ENCODE results near the gene UBR2. TPM values are rescaled to one million over a fixed set of nuclear protein-coding genes. Genes with fewer than 3 reads are reported as not detected.

UBR2 gene
- total and polyA plus RNA-seq, 9 of the 15 experiments (the other 6 are each of a cell fraction or from before 2014, with no cell fraction given) = 9.1 to 38.9 (median 23.4) TPM

GRCh38 chr6:42569102-42570028 is 5.5 kb downstream of the UBR2 start (continued):
- no peak for TF ChIP-seq ZBTB5 (IDR thresholded peaks at IDR 0.05)
- 0 out of 2 replicates have a peak, but pooled peaks have one; percentile 45 for TF ChIP-seq POLR2H (tag; IDR thresholded peaks at IDR 0.05; ENCODE audit: low read depth)
- TF ChIP-seq CHCHD3 (CRISPR knock-in tag; IDR thresholded peaks at IDR 0.05) = no peak
- TF ChIP-seq ZNF24 (IDR thresholded peaks at IDR 0.05) = no peak
- TF ChIP-seq TCF7L2 (IDR thresholded peaks at IDR 0.05; ENCODE audit: low read depth, low read length) = no peak
- no peak for TF ChIP-seq GTF2F1 (IDR thresholded peaks at IDR 0.05; ENCODE audit: low read depth, low read length)
- TF ChIP-seq ZNF212 (CRISPR knock-in tag; IDR thresholded peaks at IDR 0.05) = 0 out of 2 replicates have a peak, but pooled peaks have one; percentile 21
- TF ChIP-seq NKRF (IDR thresholded peaks at IDR 0.05; ENCODE audit: borderline replicate concordance) = no peak
- no peak for TF ChIP-seq ZNF280B (CRISPR knock-in tag; IDR thresholded peaks at IDR 0.05)
- 0 out of 4 replicates have a peak, but pooled peaks of 1 of the 2 experiments have one; percentile 29 for TF ChIP-seq TEAD1 (CRISPR knock-in tag; IDR thresholded peaks at IDR 0.05)
- TF ChIP-seq ZNF75A (CRISPR knock-in tag; IDR thresholded peaks at IDR 0.05) = no peak
- TF ChIP-seq ZBTB33 (CRISPR knock-in tag; IDR thresholded peaks at IDR 0.05) = no peak
- TF ChIP-seq CBX3 (IDR thresholded peaks at IDR 0.05; ENCODE audit: borderline replicate concordance in 1 of 2, low read length in 2 of 2) = peak in 1 of 2 experiments; percentile 97; a peak in 2 of 3 replicates
- TF ChIP-seq ZKSCAN8 (CRISPR knock-in tag; IDR thresholded peaks at IDR 0.05) = no peak
- TF ChIP-seq SMARCE1 (IDR thresholded peaks at IDR 0.05) = peak; percentile 66; the same call in 1 of the 2 replicates
- no peak for TF ChIP-seq NFATC3 (IDR thresholded peaks at IDR 0.05)
- TF ChIP-seq ZFP36 (IDR thresholded peaks at IDR 0.05; ENCODE audit: low read depth, low read length, partially characterized antibody) = peak; percentile 95
- TF ChIP-seq FOXA3 (CRISPR knock-in tag; conservative IDR thresholded peaks at IDR 0.05 in 1 of 2, IDR thresholded peaks at IDR 0.05 in 1 of 2) = peak; percentile 30 to 97; a peak in 2 of 4 replicates
- peak; percentile 74; the same call in 1 of the 2 replicates for TF ChIP-seq NFE2L1 (tag; IDR thresholded peaks at IDR 0.05; ENCODE audit: borderline replicate concordance, low read depth)
- peak; percentile 61; the same call in 1 of the 2 replicates for TF ChIP-seq EP300 (IDR thresholded peaks at IDR 0.05; ENCODE audit: low read length)
